NCI-H345 treated with DMSO at 0.1 percent for 48 hours (cell line): ENCODE measurements around the gene TNFAIP3.

Source experiments
- DNase-seq: peaks from one replicate; lab custom pipeline; 2025; ENCODE audit not compliant: unreplicated experiment; lab: John Stamatoyannopoulos, UW

TNFAIP3 gene

DNA sequence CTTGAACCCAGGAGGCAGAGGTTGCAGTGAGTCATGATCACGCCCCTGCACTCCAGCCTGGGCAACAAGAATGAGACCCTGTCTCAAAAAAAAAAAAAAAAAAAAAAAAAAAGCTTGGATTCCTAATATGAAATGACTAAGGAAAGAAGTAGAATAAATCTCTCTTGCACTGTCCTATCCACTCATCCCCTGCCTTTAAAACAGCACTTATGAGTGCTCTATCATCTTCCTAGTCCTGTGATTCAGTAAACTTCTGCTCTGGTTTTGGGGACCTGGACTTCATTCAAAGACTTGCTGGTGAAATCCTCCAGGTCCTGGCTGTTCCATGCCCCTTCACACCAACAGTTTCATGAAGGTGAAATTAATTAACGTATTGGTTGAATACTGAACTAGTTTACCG, 29.6 kb downstream of the TNFAIP3 start:
- no peak for DNase-seq

- no peak for DNase-seq
These were observed 33.8 kb downstream of the TNFAIP3 start for GRCh38 chr6:137900815-137901214.

- no peak for DNase-seq
These were observed 34.4 kb downstream of the TNFAIP3 start for GRCh38 chr6:137901454-137901853.

- DNase-seq = no peak
These were observed 35.6 kb downstream of the TNFAIP3 start for GRCh38 chr6:137902699-137903098.

GRCh38 chr6:137903274-137903932, 36.3 kb downstream of the TNFAIP3 start:
- DNase-seq = no peak

DNA sequence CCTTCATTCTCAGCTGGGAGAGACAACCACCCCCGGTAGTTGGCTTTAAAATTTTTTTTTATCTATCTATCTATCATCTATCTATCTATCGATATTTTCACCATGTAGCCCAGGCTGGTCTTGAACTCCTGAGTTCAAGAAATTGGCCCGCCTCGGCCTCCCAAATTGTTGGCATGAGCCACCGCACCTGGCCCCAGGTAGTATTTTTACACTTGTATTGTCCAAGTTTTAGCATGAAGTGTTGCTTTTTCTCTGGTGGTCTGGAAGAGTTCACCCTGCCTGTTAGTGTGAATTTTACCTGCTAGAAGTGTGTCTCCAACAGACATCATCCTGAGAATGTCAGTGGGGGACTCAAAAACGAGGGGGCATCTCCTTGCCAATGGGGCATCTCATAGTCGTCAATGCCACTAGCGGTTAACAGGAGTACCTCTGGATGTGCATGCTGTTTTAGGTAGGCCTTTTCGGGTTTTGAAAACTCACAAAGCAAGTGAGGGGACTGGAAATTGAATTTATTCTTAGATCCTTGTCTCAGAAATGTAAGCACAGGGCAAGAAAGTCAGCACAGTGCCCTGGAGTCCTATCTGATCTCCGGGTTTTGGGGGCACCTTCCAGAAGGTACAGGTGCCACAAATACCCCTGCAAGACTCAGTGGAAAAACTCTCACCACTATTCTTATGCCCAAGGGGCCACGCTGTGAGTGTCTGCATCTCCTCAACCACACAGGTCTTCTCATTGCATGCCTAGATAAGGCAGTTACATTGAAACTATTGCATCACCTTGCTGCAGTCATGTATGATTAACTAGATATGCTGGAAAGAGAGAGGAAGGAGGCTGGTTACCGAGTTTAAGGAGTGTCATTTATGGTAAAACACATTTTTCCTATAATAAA, 37.1 kb downstream of the TNFAIP3 start:
- DNase-seq = no peak

GRCh38 chr6:137904822-137905617, 38.0 kb downstream of the TNFAIP3 start:
- no peak for DNase-seq

GRCh38 chr6:137906020-137906472, 39.0 kb downstream of the TNFAIP3 start:
- DNase-seq = no peak

DNA sequence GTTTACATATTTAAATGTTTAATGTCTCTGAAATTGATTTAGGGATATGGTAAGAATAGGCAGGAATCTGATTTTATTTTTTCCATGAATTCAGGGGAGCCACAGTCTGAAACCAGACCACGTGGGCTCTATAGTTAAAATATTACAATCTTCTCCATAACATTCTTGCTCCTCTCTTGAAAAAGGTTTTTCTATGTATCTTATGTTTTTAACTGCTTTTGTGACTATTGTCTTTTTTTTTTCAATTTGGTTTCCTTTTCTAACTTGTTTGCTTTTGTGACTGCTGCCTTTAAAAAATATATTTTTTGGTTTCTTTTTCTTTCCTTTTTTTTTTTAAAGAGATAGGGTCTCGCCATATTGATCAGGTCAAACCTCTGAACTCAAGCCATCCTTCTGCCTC, 40.1 kb downstream of the TNFAIP3 start:
- DNase-seq = no peak

DNA sequence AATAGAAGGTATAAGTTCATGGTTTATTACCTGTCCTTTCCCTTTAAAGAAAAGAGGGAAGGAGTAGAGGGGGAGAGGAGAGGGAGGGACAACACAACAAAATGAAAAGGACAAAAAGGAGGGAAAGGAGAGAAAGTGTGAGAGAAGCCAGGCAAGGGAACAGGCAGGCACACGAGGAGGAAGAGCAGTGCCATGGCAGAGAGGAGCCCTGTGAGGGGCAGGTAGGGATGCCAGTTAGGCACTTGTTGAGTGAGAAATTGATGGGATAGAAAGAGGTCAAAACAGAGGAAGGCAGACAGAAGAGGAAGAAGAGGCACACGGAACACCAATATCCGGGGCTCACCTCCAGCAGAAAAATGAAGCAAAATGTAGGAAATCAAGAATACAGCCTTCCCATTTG, 42.5 kb downstream of the TNFAIP3 start:
- no peak for DNase-seq

DNA sequence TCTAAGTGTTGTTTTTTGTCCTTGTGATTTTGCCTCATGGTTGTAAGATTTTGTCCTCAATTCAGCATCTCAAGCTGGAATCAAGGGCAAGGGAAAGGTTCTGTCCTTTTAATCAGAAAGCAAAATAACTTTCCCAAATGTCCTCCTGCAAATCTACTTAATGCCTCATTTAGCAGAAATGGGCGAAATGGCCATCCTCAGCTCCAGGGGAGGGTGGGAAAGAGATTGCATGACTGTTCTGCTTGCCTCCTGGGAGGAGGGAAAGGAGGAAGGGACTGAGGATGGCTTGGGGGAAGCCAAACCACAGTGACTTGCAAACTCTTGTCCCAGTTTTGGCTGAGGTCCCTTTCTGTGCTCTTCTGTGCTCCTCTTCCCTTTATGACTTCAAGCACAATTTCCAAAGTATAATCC, 43.4 kb downstream of the TNFAIP3 start:
- DNase-seq = no peak

- DNase-seq = no peak
These were observed 43.9 kb downstream of the TNFAIP3 start for GRCh38 chr6:137910843-137911456.

- no peak for DNase-seq
These were observed 44.7 kb downstream of the TNFAIP3 start for GRCh38 chr6:137911675-137912191.

- DNase-seq = no peak
These were observed 45.8 kb downstream of the TNFAIP3 start for GRCh38 chr6:137912813-137913212.

DNA sequence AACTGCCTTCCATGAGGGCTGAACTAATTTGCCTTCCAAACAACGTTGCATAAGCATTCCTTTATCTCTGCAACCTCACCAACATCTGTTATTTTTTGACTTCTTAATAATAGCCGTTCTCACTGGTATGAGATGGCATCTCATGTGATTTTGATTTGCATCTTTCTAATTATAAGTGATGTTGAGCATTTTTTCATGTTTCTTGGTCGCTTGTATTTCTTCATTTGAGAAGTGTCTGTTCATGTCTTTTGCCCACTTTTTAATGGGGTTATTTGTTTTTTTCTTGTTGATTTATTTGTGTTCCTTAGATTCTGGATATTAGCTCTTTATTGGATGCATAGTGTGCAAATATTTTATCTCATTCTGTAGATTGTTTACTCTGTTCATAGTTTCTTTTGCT, 46.4 kb downstream of the TNFAIP3 start:
- no peak for DNase-seq

GRCh38 chr6:137913996-137914529, 47.0 kb downstream of the TNFAIP3 start:
- DNase-seq = no peak

- no peak for DNase-seq
These were observed 47.6 kb downstream of the TNFAIP3 start for GRCh38 chr6:137914530-137915193.

GRCh38 chr6:137915790-137916189, 48.7 kb downstream of the TNFAIP3 start:
- no peak for DNase-seq

DNA sequence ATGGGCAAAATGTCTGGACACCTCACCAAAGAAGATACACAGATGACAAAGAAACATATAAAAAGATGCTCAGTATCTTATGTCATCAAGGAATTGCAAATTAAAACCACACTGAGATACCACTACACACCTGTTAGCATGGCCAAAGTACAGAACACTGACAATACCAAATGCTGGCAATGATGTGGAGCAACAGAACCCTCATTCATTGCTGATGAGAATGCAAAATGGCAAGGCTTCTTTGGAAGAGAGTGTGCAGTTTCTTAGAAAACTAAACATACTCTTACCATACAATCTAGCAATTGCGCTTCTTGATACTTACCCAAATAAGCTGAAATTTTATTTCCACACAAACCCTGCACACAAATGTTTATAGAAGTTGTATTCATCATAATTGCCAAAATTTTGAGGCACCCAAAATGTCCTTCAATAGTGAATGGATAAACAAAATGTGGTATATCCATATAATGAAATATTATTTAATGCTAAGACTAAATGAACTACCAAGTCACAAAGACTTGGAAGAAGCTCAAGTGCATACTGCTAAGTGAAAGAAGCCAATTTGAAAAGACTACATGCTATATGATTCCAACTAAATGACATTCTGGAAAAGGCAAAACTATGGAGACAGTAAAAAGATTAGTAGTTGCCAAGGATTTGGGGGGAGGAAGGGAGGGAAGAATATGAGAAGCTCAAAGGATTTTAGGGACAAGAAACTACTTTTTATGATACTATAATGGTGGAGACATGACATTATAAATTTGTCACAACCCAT, 50.7 kb downstream of the TNFAIP3 start:
- no peak for DNase-seq
